Raji (cell line): ENCODE data around the gene KCNG1.
A peak's percentile ranks its signal among the peaks of the same experiment; 100 is the strongest.

Source experiments
- POLR2A ChIP-seq: IDR thresholded peaks from 2 replicates; pipeline ENCODE4 v1.6.1; 2011; ENCODE audit warnings: low read depth, low read length, control low read depth; ENCODE audit not compliant: insufficient read depth

Gene KCNG1

GRCh38 chr20:50983321-50983720 lies 39.6 kb downstream of the KCNG1 start:
- TF ChIP-seq POLR2A, result no peak

- no peak for TF ChIP-seq POLR2A
Observed at GRCh38 chr20:50982363-50982762, 40.5 kb downstream of the KCNG1 start.

- no peak for TF ChIP-seq POLR2A
Observed at GRCh38 chr20:50981714-50982048, 41.2 kb downstream of the KCNG1 start.

GRCh38 chr20:50980851-50981713 lies 41.8 kb downstream of the KCNG1 start:
- no peak for TF ChIP-seq POLR2A

GRCh38 chr20:50980071-50980681 lies 42.7 kb downstream of the KCNG1 start:
- no peak for TF ChIP-seq POLR2A

GRCh38 chr20:50977066-50978021 lies 45.6 kb downstream of the KCNG1 start:
- no peak for TF ChIP-seq POLR2A

GRCh38 chr20:50975701-50976330 lies 47.1 kb downstream of the KCNG1 start:
- no peak for TF ChIP-seq POLR2A

- TF ChIP-seq POLR2A, result no peak
Observed at GRCh38 chr20:50969912-50970311, 53.0 kb downstream of the KCNG1 start.

GRCh38 chr20:50969435-50969834 lies 53.5 kb downstream of the KCNG1 start:
- TF ChIP-seq POLR2A, result no peak

GRCh38 chr20:50968289-50968688 lies 54.6 kb downstream of the KCNG1 start:
- no peak for TF ChIP-seq POLR2A

- TF ChIP-seq POLR2A, result no peak
Observed at GRCh38 chr20:50967586-50967985, 55.3 kb downstream of the KCNG1 start.

GRCh38 chr20:50959543-50960126 lies 63.3 kb downstream of the KCNG1 start:
- TF ChIP-seq POLR2A, result no peak

- TF ChIP-seq POLR2A, result no peak; the same call in 1 of the 2 replicates
Observed at GRCh38 chr20:50958615-50959542, 64.0 kb downstream of the KCNG1 start, which contains the start of gene MOCS3. Gene MOCS3, plus strand, starts transcription at chr20:50958818. Its CDS starts 25 bp downstream, at chr20:50958843.

- TF ChIP-seq POLR2A, result peak; percentile 99
Observed at GRCh38 chr20:50957798-50958614, 64.9 kb downstream of the KCNG1 start, which contains the start of gene DPM1. Gene DPM1, minus strand, starts transcription at chr20:50958532. Its CDS starts 9 bp downstream, at chr20:50958523.
